ENCODE data around the gene MYBPH.

The MYBPH gene

DNA sequence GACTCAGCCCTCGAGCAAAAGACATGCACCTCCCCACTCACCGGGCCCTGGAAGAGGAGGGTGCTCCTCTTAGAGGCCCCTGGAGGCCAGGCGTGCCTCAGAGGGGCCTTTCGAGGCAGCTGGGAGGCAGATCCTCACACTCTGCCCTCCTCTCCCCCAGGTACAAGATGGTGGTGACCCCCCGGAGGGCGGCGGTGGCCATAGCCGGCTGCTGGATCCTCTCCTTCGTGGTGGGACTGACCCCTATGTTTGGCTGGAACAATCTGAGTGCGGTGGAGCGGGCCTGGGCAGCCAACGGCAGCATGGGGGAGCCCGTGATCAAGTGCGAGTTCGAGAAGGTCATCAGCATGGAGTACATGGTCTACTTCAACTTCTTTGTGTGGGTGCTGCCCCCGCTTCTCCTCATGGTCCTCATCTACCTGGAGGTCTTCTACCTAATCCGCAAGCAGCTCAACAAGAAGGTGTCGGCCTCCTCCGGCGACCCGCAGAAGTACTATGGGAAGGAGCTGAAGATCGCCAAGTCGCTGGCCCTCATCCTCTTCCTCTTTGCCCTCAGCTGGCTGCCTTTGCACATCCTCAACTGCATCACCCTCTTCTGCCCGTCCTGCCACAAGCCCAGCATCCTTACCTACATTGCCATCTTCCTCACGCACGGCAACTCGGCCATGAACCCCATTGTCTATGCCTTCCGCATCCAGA, 10.4 kb downstream of the MYBPH start:
- no peak for DNase-seq (ENCODE audit: extremely low read depth, low read depth)
- no peak overlapping the region for H3K4me3 ChIP-seq (replicated peaks; ENCODE audit: low read depth, low read length)
- TF ChIP-seq, protein P1, sequence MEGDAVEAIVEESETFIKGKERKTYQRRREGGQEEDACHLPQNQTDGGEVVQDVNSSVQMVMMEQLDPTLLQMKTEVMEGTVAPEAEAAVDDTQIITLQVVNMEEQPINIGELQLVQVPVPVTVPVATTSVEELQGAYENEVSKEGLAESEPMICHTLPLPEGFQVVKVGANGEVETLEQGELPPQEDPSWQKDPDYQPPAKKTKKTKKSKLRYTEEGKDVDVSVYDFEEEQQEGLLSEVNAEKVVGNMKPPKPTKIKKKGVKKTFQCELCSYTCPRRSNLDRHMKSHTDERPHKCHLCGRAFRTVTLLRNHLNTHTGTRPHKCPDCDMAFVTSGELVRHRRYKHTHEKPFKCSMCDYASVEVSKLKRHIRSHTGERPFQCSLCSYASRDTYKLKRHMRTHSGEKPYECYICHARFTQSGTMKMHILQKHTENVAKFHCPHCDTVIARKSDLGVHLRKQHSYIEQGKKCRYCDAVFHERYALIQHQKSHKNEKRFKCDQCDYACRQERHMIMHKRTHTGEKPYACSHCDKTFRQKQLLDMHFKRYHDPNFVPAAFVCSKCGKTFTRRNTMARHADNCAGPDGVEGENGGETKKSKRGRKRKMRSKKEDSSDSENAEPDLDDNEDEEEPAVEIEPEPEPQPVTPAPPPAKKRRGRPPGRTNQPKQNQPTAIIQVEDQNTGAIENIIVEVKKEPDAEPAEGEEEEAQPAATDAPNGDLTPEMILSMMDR (IDR thresholded peaks at IDR 0.05; ENCODE audit: low read depth, low read length, missing control alignments), result no peak

DNA sequence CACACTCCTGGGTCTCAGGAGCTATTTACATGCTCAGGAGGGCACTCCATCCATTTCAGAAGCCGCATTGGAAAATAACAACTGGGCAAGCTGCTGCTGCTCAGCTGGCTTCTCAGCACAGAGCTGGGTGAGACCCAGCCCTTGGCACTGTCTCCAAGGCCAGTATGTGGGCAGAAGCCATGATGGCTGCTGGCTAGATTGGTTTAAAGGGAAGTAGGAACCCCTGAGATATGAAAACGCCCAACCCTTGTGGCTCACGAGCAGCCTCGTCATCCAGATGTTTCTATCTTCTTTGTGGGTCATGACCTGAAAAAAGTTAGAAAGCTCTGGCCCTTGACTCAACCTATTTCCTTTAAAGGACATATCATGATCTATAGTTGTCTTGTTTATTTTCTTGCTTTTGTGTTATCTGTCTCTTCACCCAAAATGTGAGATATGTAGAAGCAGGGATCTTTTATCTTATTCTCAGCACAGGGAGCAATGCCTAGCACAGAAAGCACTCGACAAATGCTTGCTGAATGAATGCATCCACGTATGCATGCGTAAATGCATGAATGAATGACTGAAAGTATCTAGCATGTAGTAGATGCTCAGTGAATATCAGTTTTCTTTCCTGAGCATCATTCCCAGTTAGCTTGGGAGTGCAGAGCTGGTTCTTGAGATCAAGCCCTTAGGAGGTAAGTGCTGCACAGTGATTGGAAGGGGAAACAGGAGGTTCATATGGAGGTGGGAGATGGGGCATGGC, 11.6 kb downstream of the MYBPH start:
- no peak for DNase-seq (ENCODE audit: extremely low read depth, low read depth)
- TF ChIP-seq, protein P1 (IDR thresholded peaks at IDR 0.05; ENCODE audit: low read depth, low read length, missing control alignments), result no peak
- H3K4me3 ChIP-seq (replicated peaks; ENCODE audit: low read depth, low read length), result no peak overlapping the region

DNA sequence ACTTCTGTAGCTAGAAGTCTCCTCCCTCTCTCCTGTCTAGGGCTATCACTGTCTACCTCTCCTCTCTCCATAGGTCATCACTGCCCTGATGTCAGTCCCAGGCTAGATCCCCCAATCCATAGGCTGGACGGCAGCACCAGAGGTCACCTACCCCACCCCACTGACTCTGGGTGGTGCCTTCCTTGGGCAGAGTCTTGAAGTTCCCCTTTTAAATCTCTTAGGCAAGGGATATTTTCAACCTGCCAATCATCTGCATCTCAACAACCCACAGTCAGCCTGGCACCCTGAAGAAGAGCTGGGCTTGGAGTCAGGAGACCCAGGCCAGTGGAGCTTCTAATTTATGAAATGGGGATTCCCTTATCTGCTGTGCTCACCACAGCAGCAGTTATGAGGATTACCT, 13.2 kb downstream of the MYBPH start:
- no peak for DNase-seq (ENCODE audit: extremely low read depth, low read depth)
- H3K4me3 ChIP-seq (replicated peaks; ENCODE audit: low read depth, low read length), result no peak overlapping the region
- TF ChIP-seq, protein P1 (IDR thresholded peaks at IDR 0.05; ENCODE audit: low read depth, low read length, missing control alignments), result no peak

DNA sequence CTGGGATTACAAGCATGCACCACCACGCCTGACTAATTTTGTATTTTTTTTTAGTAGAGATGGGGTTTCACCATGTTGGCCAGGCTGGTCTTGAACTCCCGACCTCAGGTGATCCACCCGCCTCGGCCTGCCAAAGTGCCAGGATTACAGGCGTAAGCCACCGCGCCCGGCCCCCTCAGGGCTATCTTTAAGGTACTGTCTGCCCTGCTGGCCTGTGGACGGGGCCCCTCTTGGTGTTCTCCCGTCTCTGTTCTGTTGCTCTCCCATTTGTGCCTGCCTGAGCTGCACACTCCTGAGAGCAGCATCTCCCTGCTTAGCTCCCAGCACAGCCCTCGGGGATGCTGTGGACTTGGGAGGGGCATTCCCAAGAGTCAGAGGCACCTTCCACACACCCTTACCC, 13.9 kb downstream of the MYBPH start:
- TF ChIP-seq, protein P1 (IDR thresholded peaks at IDR 0.05; ENCODE audit: low read depth, low read length, missing control alignments), result no peak
- DNase-seq (ENCODE audit: extremely low read depth, low read depth), result no peak

DNA sequence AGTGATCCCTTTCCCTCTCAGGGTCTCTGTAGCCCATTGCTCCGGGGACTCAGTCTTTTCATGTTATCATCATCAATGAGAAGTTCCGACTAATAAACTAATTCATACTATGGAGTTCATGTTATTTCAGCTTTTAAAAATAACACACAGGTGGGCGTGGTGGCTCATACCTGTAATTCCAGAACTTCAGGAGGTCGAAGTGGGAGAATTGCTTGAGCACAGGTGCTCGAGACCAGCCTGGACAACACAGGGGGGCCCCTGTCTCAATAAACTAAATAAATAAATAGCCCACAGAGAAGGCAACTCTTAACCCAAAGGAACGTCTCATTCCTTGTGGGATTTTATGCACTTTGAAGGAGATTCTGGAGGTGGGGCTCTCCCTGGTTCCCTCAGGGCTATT, 14.5 kb downstream of the MYBPH start:
- no peak overlapping the region for H3K4me3 ChIP-seq (replicated peaks; ENCODE audit: low read depth, low read length)
- DNase-seq (ENCODE audit: extremely low read depth, low read depth), result no peak
- TF ChIP-seq, protein P1 (IDR thresholded peaks at IDR 0.05; ENCODE audit: low read depth, low read length, missing control alignments), result no peak

More for the DNA sequence above, 13.9 kb downstream of the MYBPH start:
- H3K4me3 ChIP-seq (replicated peaks; ENCODE audit: low read depth, low read length), result no peak overlapping the region

DNA sequence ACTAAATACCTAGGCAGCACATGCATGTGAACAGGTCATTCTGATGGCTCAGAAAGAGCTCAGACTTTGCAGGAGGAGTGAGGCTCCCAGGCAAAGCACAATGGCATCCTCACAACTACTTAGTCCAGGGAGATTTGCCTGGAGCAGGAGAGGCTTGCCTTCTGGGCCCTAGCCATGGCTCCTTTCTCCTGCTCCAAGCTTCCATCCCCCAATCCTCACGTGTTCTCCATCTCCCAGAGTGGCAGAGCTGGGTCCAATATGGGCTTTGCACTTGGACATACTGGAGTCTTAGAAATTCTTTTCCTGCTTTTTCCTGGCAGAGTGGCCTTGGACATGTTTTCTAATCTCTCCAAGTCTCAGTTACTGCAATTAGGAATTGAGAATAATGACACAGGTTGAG, 15.8 kb downstream of the MYBPH start:
- H3K4me3 ChIP-seq (replicated peaks; ENCODE audit: low read depth, low read length), result no peak overlapping the region

More for the DNA sequence above, 15.8 kb downstream of the MYBPH start:
- no peak for DNase-seq (ENCODE audit: extremely low read depth, low read depth)
- TF ChIP-seq, protein P1 (IDR thresholded peaks at IDR 0.05; ENCODE audit: low read depth, low read length, missing control alignments), result no peak
